DMS114 treated with DMSO at 0.1 percent for 48 hours (cell line): ENCODE results near the gene KLHDC7A.
"Not testable (repeated sequence)": the region's sequence is repeated elsewhere in the genome, so short reads cannot be mapped to it uniquely, and the experiment has no call there.

Experiments used
- DNase-seq: peaks from one replicate; lab custom pipeline; 2025; ENCODE audit not compliant: unreplicated experiment; lab: John Stamatoyannopoulos, UW

The KLHDC7A gene

GRCh38 chr1:18480315-18481189 lies at the start of gene KLHDC7A:
TSS of gene KLHDC7A (plus strand) at chr1:18480930. CDS start at chr1:18480982, 52 bp downstream.
- DNase-seq, result no peak

GRCh38 chr1:18434041-18434440 lies 46.7 kb upstream of the KLHDC7A start:
- no peak for DNase-seq

- no peak for DNase-seq
These were observed 40.1 kb upstream of the KLHDC7A start for GRCh38 chr1:18440385-18441226.

- no peak for DNase-seq
These were observed 36.9 kb upstream of the KLHDC7A start for GRCh38 chr1:18443587-18444520.

- no peak for DNase-seq
These were observed 36.2 kb upstream of the KLHDC7A start for GRCh38 chr1:18444563-18444962.

GRCh38 chr1:18446751-18447150 lies 34.0 kb upstream of the KLHDC7A start:
- no peak for DNase-seq

GRCh38 chr1:18447509-18448220 lies 33.1 kb upstream of the KLHDC7A start:
- DNase-seq, result no peak

GRCh38 chr1:18448889-18449288 lies 31.8 kb upstream of the KLHDC7A start:
- DNase-seq, result no peak

GRCh38 chr1:18452550-18452949 lies 28.2 kb upstream of the KLHDC7A start:
- DNase-seq, result peak; percentile 26

GRCh38 chr1:18458133-18459092 lies 22.3 kb upstream of the KLHDC7A start:
- DNase-seq, result no peak

- DNase-seq, result no peak
These were observed 19.1 kb upstream of the KLHDC7A start for GRCh38 chr1:18461656-18462055.

- not testable (repeated sequence) for DNase-seq
These were observed 18.2 kb upstream of the KLHDC7A start for GRCh38 chr1:18462517-18462916.

- no peak for DNase-seq
These were observed 17.7 kb upstream of the KLHDC7A start for GRCh38 chr1:18463063-18463462.

- no peak for DNase-seq
These were observed 16.6 kb upstream of the KLHDC7A start for GRCh38 chr1:18463984-18464664.

GRCh38 chr1:18464665-18465050 lies 16.1 kb upstream of the KLHDC7A start:
- no peak for DNase-seq

- no peak for DNase-seq
These were observed 14.1 kb upstream of the KLHDC7A start for GRCh38 chr1:18466676-18467075.

GRCh38 chr1:18468570-18468969 lies 12.2 kb upstream of the KLHDC7A start:
- DNase-seq, result no peak

GRCh38 chr1:18469514-18469913 lies 11.2 kb upstream of the KLHDC7A start:
- DNase-seq, result no peak
